HL-60/S4 (cell line): Measurements from ENCODE around the gene CDH4.
"Not testable (repeated sequence)": the region's sequence is repeated elsewhere in the genome, so short reads cannot be mapped to it uniquely, and the experiment has no call there.

Experiments
- in situ Hi-C: fragments of 300-500 bp; cut with MboI; formaldehyde crosslinking; loops from 2 replicates; pipeline ENCODE4 v1.14.3; 2022; ENCODE audit warnings: low sequenced_read_pairs

The CDH4 gene

DNA sequence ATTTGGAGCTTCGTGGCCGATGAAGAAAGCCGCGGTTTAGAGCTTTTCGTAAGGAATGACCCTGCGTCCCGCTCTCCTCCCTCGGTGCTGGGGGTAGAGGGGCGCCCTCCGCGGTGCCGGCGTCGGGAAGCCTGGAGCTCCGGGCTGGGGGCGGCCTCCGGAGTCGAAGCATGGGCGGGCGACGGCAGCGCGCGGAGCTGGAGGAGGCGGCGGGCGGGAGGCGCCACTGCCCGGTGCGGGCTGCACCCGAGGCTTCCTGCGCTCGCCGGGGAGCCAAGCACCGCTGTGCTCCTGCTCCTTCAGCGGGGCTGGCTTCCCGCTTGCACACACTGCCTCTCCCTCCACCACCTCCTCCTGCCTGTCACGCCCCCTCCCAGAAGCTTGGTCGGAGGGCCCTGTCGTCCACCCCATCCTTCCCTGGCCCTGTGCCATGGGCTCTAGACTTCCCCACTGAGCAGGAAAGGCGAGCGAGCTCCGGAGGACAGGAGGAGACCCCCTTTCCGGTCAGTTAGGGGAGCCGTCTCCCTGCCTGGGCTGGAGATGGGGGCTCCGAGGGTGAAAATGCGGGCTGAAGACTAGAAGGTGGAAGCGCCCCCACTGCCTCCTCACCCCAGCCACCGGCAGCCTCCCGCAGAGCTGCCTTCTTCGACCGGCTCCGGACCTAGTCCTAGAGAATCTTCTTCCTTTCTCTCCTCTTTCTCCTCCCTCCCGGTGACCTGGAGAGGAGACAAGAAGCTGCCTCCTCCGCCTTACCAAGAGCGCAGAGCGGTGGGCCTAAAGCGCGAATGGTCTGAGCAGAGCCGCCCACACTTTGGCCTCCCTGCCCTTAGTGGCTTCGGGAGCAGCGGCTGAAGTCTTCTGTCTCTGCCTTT lies 1.8 kb downstream of the CDH4 start:
- in situ Hi-C loops: no loop called here

DNA sequence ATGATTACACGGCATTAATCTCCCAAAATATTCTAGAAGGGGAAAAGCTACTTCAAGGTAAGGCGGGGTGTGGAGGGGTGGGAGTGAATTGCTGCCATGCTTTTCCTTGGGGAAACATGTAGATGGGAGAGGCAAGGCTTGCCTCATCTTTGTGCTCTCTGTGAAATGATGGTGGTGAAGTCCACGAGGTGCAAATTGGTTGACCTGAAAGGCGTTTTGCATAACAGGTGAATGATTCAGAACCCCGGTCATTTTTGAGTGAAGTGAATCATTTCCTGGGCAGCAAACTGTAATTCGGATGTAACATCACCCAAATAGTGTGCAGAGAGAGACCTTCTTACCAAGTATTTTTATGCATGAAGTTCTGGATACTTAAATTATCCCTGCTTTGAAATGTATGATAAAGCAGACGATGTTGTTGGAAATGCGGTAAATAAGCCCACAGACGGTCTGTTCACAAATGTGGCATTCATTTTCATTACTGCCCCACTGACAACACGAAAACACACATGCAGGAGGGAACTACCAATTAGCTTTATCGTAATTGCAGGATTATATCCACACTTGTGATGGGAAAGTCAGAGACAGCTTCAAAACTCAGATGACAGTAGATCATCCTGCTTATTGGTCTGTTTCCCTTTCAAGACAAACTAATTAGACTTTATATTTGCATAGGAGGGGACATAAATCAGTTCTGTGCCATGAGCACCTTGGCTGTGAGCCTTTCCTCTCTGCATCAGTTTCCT lies 3.0 kb downstream of the CDH4 start:
- in situ Hi-C loops: no loop called here

DNA sequence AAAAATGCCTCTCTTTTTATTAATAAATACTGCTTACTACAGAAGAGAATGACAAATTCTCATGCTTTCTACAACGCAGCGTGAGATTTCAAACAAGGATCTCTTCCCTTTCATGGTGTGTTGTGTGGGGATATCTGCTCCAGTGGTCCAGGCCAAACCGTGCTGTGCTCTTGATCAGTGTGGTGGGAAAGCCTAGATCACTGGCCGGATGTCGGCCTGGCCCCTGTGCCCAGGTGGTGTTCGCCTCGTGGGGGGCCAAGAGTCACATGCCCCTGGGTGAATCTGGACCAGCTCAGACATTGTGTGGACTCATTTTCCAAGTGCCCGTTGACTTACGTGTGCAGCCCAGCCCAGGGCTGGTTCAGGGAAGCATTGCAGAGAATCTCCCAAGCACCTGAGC lies 4.3 kb downstream of the CDH4 start:
- in situ Hi-C loops: no loop called here

DNA sequence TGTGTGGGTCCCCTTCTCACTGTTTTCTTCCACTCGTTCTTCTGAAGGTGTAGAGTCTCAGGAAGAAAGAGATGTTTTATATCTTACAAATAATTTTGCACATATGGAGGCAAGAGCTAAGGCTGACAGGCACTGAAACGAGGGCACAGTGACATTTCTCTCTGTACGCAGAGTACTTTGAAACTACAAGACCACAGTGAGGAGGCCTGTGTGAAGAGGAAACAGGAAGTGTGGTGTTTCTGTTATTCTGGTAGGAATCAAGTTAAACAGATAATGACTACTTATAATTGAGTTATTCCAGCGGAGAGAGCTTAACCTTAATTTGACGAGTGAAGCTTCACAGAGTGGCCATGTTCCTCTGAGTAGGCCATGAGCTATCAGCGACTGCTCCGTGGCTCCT lies 4.8 kb downstream of the CDH4 start:
- in situ Hi-C loops: no loop called here

DNA sequence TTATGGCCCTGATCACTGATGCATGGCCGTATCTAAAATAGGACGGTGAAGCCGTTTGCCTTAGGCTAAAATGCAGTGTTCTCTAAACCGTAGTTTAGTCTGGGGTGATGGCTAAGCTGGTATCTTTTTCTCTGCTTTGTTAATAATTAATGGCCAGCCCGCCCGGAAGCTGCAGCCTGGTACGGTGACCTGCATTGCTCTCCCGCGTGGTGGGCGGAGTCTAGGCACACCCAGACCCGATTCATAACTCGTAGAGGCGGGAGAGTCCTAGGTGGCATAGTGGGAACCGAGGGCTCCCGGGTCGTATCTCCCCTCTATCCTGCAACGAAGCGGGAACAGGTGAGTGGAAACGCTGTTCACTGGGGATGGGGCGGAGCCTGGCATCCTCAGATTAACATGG lies 5.5 kb downstream of the CDH4 start:
- in situ Hi-C loops: no loop called here

DNA sequence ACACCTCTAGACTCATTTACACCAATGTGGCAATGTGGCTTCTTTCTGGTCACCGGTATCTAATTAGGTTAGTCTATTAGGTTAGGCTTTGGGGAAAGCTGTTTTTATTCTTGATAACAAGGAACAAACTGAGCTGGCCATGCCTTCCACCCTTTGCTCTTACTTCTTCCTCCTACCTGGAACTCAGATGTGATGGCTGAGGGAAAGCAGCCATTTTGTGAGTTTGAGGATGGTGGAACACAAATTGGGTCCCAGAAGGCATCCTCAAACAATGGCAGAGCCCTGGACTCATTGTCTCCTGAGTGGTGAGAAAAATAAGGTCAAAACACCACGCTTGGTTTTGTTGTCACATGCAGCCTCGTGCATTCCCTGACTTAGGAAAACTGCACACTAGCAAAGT lies 7.7 kb downstream of the CDH4 start:
- in situ Hi-C loops: no loop called here

DNA sequence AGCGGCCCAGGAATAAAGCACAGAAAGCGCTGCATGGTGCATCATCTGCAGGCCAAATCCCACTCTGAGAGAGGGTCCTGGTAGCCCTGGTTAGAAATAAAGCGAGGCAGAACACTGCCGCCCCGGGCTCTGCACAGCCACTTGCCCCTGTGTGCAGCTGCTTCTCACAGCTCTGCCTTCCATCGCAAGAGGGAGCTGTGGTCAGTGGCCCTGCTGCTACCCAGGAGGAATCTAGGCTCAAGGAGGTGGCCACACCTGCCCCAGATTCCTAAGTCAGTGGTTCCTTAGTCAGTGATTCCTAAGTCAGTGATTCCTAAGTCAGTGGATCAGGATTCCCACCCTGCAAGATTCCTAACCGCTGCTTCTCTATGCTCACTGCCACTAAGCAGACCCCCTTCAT lies 8.8 kb downstream of the CDH4 start:
- in situ Hi-C loops: no loop called here

DNA sequence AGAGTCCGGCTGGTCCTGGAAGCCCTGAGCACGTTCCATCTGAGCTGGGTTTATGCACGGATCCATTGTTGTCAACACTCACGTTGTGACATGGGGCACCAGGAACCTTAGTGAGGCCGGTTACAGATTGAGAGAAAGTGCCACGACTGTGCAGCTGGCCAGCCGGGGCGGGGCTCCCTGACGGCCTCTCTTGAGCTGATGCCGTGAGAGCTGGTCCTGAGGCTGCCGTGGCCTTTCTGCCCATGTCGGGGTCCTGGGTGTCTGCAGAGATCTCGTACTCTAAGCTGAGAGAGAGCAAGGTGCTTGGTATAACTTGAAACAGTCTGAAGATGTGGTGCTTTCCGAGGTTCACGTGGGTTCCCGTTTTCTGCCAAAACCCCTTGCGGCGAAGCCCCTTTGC lies 10.0 kb downstream of the CDH4 start:
- in situ Hi-C loops: no loop called here

DNA sequence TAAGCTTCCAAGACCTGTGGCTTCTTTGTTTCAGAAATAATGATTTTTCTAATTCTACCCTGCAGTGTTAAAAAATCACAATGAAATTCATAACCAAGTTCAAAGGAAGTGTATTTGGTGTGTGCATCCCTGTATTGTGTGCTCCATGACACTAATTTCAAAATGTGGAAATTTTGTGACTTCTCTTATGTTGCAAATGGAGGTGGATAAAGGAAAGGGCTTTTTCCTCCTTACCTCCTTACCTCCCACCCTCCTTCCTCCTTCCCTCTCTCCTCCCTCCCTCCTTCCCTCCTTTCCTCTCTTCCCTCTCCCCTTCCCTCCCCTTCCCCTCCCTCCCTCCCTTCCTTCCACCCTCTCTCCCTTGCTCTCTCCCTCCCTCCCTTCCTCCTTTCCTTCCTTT lies 10.5 kb downstream of the CDH4 start:
- in situ Hi-C loops: no loop called here

DNA sequence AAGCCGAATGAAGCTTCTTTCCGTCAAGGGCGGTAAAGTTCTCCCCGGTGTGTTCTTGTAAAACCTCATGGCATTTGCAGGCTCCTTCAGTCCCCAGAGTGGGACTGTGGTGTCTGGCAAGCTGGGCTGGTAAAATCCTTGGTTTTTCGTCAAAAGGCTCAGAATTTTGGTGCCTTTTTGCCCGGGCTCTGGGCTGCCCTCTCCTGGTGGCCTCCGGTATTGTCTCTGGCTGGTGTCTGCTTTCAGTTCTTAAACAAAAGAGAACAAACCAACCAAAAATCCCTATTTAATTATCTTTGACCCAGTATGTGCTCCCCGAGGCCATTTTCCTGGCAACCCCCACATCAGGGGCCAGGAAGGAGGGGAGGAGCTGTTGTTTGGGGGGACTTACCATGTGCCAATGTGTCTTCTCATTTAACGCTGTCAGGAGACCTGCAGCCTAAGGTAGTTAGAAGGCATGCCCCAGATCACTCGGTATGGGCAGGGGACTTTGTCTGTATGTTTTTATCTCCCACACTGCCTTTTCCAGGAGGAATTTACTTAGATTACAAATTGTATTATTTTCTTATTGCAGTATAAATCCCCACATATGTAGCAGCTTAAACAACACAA lies 11.1 kb downstream of the CDH4 start:
- in situ Hi-C loops: no loop called here

DNA sequence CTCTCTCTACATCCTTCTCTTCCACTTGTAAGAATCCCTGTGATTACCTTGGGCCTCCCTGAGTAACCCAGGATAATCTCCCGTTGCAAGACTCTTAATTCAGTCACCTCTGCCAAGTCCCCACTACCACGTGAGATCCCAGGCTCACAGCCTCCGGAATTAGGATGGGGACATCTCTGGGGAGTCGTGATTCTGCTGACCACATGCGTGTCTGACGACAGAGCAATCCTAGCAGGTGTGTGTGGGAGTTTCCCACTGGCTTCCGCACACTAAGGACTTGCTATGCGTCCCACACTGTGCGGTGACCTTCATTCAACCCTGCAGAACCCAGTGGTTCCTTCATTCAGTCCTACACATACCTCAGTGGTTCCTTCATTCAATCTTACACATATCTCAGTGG lies 11.9 kb downstream of the CDH4 start:
- in situ Hi-C loops: no loop called here

DNA sequence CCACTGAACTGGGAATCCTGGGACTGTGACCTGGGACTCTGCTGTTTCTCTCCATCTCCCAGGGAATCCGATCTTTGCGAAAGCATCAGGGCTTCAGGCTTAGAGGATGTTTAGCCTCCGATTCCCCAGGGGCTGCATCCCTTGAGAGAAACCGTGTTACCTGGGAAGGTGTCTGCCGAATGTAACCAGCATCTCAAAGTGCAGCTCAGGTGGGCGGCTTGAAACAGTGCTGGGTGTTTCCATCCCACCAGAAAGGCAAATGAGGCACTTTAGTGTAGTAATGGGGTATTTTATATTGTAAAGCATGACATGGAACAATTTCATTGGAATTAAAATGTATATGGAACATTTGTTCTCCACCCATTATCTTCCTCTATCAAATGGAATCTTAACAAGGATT lies 15.2 kb downstream of the CDH4 start:
- in situ Hi-C loops: no loop called here

DNA sequence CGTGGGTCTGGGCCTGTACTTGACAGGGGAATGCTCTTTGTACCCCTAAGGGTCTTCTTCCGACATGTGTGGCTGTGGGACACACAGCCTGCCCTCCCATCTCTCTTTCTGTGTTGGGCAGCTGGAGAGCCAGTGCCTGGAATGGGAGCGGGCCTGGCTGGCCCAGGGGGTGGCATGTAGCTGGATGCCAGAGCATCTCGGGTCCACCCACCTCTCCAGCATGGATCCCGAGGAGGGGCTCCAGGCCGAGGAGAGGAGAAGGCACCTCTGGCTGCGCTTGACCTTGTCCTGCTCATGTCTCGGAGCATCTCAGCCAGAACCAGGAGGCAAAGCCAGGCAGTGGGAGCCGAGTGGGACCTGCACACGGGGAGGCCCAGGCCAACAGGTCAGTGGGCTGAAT lies 16.0 kb downstream of the CDH4 start:
- in situ Hi-C loops: no loop called here

DNA sequence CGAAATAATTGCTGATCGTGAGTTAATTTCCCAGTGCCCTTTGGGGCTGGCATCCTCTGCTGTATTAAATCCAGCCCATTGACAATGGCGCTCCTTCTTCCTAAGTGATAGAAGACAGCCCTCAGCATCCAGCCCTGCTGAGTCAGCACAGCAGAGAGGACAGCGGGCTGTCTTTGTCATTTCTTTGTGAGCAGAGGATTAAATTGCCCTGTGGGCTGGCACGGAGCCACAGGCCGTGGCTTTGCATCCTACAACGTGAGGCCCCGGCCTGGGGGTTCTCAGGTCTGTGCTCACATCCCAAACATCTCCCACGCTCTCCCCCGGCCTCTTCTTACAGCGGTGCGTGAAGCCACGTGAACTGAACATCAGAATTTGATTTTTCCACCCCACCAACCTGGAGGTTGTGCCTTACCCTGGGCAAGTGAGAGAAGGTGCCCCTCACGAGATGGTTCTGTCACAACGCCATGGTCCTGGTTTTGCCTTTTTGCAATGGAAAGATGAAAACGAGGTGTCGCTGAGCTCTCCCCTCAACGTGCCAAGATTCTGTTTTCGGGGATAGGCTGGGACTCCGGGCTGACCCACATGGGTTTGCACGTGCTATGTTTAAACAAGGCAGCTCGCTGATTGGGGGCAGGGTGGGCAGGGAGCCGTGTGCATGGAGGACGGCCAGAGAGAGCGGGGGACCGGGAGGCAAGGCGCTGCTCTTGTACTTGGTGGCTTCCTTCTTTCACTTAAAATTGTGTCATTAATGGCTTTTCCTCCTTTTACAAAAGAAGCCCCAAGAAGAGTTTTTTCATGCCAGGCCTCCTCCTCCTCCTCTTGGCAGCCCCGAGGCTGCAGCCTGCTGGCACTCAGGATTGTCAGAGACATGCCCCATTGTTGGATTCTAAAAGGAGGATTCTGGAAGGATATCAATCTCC lies 19.5 kb downstream of the CDH4 start:
- in situ Hi-C loops: no loop called here

DNA sequence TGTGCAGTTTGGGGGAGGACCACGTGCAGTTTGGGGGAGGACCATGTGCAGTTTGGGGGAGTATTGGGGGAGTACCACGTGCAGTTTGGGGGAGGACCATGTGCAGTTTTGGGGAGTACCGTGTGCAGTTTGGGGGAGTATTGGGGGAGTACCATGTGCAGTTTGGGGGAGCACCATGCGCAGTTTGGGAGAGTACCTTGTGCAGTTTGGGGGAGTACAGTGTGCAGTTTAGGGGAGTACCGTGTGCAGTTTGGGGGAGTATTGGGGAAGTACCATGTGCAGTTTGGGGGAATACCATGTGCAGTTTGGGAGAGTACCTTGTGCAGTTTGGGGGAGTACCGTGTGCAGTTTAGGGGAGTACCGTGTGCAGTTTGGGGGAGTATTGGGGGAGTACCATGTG lies 21.0 kb downstream of the CDH4 start:
- in situ Hi-C loops: not testable (repeated sequence)

DNA sequence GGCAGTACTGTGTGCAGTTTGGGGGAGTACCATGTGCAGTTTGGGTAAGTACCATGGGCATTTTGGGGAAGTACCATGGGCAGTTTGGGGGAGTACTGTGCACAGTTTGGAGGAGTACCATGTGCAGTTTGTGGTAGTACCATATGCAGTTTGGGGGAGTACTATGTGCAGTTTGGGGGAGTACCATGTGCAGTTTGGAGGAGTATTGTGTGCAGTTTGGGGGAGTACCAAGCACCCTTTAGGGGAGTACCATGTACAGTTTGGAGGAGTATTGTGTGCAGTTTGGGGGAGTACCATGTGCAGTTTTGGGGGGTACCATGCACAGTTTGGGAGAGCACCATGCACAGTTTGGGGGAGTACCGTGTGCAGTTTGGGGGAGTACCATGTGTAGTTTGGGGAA lies 21.6 kb downstream of the CDH4 start:
- in situ Hi-C loops: not testable (repeated sequence)

DNA sequence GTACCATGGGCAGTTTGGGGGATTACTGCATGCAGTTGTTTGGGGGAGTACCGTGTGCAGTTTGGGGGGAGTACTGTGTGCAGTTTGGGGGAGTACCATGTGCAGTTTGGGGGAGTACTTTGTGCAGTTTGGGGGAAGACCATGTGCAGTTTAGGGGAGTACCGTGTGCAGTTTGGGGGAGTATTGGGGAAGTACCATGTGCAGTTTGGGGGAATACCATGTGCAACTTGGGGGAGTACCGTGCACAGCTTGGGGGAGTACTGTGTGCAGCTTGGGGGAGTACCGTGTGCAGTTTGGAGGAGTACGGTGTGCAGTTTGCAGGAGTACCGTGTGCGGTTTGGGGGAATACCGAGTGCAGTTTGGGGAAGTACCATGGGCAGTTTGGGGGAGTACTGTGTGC lies 22.3 kb downstream of the CDH4 start:
- in situ Hi-C loops: no loop called here

DNA sequence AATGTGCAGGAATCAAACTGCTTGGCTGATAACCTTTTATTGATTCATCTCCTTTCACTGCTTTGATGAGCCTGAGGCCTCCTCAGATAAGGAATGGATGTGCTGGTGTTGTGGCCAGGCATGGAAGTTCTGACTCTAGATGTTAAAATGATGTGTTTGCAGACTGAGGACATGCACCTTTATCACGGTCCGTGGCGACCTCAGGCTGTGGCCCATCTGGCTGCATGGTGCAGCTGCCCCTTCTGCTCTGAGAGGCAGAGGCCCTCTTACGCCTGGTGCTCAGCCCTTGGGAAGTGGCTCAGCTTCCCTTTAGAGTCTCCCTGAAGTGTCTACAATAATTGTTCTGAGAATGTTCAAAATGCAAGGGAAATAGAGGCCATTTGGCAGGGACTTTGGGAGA lies 26.2 kb downstream of the CDH4 start:
- in situ Hi-C loops: no loop called here

DNA sequence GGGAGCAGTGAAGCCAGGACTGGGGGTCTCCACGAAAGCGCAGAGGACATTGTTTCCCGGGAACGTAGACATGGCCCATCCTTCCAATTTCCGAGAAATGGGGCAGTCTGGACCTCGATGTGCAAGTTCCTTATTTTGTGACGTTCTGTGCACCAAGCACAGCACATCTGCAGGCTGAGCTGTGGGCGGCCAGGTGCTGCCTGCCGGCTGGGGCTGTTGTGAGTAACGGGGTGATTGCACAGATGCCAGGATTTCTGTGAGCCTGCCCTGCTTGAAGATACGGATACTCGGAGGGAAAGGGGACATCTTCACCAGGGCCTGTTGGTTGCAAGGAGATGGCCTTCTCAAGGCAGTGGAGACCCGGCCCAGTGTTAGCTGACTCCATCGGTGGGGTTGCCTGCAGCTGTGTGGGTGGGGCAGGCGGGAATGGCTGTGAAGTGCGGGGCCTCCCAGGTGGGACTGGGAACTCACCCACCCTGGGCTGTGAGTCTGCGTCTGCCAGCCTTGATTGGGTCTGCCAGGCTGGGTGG lies 27.6 kb downstream of the CDH4 start:
- in situ Hi-C loops: no loop called here

DNA sequence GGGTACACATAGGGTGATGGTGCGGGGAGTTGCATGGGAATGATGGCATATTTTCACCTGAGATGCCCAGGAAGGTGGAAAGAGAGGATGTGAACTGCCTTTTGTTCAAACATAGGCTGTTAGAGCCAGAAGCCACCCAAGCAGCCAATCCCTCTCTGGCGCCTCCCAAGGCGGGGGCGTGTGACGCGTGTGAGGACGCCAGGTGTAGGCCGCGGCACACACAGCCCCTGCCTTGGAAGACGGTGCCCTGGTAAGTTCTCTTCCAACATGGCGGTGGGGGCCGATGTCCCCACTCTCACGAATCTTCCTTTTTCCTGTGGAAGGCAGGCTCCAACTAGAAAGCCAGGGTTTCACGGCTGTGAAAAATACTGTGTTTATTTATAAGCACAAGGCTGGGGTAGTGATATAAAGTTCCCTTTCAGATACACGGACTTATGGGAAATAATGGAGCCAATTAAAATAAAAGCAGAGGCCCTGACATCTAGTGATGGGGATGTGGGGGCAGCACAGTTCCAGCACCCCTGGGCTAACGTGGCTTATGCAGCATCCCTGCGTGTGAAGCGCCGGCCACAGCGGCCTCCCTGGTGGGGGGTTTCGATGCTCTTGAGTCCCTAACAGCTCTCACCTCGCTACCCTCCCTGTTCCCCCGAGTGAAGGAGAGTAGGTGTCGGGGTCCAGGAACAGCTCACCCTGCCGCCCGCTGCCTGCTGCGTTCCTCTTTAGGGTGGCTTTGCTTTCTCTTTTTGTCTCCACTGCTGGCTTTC lies 28.3 kb downstream of the CDH4 start:
- in situ Hi-C loops: no loop called here
